SHP77 treated with DMSO at 0.1 percent for 48 hours (cell line): Measurements from ENCODE around the gene CUL1.

Experiments used
- DNase-seq: peaks from one replicate; lab custom pipeline; 2025; lab: John Stamatoyannopoulos, UW

CUL1 gene

GRCh38 chr7:148698397-148699023 lies at the start of gene CUL1:
Gene CUL1 (plus strand): TSS chr7:148698903. CDS start chr7:148730123, 31,220 bp downstream.
- DNase-seq, result no peak

DNA sequence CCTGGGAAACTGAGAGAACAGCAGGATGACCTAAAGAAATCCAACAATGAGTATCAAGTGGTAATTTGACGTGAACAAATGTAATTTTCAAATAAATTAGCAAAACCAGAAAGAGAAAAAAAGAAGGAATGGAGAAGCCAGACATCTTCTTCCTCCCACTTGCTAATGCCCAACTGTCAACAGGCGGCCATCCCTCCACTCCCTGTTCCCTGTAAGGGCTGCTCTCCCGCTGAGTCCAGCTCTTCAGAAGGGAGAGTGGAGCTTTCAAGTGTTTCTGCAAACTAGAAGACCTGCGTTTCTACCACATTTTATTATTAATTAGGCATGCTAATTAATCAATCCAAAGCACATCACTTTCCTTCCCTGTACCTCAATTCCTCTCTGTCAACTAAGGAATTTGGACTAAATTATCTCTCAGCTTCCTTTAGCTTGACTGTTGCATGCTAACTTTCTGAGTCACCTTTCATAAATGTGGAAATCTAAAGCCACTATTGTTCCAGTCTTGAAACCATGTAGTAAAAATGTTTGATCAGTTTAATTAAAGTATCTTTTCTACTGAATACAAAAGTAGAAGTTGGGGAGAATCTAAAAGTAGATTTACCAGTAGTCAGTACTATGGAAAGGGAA lies 48.4 kb upstream of the CUL1 start:
- no peak for DNase-seq

DNA sequence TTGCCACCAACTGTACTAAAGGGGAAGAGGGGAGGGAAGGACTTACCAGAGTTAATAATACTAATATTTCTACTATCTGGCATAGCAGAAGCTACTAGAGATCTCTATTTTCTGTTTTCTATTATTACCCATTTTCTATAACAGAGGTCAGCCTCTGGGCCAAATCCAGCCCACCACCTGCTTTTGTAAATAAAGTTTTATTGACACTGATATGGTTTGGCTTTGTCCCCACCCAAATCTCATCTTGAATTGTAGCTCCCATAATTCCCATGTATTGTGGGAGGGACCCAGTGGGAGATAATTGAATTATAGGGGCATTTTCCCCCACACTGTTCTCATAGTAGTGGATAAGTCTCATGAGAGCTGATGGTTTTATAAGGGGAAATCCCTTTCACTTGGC lies 45.9 kb upstream of the CUL1 start:
- DNase-seq, result no peak

DNA sequence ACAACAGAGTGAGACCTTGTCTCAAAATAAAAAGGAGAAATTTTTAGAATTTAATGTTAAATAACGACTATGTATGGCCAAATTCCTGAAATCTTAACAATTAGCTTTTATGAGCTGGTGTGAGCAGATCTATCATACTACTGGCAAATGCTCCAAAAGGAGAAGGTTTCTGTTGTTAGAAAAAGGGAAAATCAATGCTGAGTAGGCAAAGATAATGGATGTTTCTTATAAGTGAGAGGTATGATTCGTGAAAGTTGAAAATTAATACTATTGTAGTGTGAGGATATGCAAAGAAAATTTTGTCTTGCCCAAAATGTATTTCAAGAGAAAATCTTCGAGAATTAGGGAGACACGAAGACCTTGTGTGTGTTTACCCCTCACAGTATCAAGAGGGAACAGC lies 40.8 kb upstream of the CUL1 start:
- DNase-seq, result no peak

GRCh38 chr7:148661471-148661870 lies 37.2 kb upstream of the CUL1 start:
- DNase-seq, result no peak

DNA sequence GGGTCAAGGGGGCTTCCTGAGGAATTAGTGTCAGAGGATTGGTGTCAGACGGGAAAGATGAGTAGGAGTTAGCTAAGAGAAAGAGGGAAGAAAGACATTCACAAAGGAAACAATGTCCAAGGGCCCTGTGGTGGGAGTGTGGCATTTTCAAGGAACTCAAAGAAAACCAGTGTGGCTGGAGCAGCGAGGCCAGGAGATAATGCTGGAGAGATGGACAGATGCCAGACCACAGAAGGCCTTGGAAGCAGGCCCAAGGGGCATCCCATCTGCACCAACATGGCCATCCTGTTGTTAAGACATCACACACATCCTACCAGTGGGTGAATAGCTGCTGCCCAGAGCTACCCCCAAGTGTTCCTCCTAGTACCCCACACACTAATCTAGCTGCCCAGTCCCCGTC lies 36.1 kb upstream of the CUL1 start:
- no peak for DNase-seq

- no peak for DNase-seq
These were observed 34.4 kb upstream of the CUL1 start for GRCh38 chr7:148664324-148664723.

DNA sequence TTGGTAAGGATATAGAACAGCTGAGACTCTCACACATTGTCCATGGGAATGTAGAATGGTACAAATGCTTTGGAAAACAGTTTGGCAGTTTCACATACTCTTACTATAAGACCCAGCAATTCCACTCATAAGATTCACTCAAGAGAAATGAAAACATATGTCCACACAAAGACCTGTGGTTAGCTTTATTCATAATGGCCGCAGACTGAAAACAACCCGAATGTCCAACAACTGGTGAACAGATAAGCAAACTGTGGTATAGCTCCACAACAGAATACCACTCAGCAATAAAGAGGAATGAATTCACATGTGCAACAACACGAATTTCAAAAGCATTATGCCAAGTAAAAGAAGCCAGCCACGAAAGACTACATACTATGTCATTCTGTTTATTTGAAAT lies 33.5 kb upstream of the CUL1 start:
- no peak for DNase-seq

DNA sequence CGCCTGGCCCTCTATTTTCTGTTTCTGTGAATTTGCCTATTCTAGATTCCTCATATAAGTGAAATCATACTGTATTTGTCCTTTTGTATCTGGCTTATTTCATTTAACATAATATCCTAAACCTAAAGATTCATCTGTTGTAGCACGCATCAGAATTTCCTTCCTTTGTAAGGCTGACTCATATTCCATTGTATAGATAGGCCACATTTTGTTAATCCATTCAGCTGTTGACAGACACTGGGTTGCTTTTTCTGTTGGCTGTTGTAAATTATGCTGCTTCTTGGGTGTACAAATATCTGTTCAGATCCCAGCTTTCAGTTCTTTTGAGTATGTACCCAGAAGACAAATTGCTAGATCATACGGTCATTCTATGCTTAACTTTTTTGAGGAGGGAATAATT lies 28.8 kb upstream of the CUL1 start:
- no peak for DNase-seq

GRCh38 chr7:148670374-148670773 lies 28.3 kb upstream of the CUL1 start:
- no peak for DNase-seq

DNA sequence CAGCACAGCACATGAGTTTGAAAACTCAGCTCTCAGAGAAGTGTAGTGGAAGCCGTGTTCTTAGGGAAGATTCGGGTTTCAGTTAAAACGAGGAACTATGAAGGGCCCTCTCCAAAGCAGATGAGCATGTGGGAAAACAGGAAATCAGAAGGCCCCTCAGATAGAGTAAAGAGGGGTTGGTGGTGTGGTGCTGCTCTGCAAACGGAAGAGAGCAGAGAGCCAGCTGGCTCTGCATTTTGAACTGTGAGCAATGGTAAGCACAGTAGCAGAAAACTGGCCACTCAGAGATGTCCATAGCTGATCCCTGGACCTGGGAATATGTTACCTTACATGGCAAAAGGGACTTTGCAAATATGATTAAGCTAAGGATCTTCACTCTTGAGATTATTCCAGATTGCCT lies 27.9 kb upstream of the CUL1 start:
- no peak for DNase-seq

- DNase-seq, result no peak
These were observed 26.7 kb upstream of the CUL1 start for GRCh38 chr7:148672041-148672440.

DNA sequence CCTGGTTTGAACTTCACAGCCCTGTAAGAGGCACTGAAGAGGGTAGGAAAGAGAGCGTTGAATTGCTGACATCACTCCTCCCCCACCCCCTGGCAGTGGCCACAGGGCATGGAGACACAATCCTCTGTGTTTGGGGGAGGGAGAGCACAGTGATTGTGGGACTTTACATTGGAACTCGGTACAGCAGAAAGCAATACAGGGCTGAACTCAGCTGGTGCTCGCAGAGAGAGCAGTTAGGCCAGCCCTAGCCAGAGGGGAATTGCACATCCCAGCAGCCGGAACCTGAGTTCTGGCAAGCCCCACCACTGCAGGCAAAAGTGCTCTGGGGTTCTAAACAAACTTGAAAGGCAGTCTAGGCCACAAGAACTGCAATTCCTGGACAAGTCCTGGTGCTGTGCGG lies 24.0 kb upstream of the CUL1 start:
- no peak for DNase-seq

DNA sequence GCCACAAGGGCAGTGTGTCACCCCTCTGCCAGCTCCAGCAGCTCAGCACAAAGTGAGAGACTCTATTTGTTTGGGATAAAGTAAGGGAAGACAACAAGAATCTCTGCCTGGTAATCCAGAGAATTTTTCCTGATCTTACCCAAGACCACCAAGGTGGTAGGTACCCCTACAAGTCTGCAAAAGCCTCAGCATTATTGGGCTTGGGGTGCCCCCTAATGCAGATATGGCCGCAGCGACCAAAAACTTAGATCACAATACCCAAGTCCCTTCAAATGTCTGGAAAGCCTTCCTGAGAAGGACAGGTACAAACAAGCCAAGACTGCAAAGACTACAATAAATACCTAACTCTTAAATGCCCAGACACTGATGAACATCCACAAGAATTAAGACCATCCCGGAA lies 22.4 kb upstream of the CUL1 start:
- DNase-seq, result no peak

- DNase-seq, result no peak
These were observed 16.9 kb upstream of the CUL1 start for GRCh38 chr7:148681821-148682220.

DNA sequence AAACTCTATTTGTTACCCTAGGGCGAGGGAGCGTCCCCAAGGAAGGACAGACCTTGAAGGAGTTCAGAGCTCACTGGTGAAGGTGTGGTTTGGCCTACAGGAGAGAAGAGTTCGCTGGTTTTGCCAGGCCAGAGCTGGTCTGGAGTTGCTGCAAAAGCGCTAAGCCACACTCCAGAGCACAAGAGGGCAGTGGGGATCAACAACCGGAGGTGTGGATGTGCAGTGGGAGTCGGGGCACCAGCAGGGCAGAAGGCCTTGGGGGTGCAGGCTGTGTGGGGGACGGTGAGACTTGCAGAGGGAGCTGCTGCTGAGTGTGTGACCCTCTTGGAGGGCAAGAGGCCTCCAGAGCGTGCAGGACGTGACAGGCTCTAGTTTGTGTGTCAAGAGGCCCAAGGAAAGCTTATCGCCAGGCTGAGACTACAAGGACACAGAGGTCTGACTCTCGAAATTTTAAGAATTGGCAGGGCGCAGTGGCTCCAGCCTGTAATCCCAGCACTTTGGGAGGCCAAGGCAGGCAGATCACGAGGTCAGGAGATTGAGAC lies 14.3 kb upstream of the CUL1 start:
- DNase-seq, result no peak

- DNase-seq, result no peak
These were observed 12.3 kb upstream of the CUL1 start for GRCh38 chr7:148686312-148686937.

DNA sequence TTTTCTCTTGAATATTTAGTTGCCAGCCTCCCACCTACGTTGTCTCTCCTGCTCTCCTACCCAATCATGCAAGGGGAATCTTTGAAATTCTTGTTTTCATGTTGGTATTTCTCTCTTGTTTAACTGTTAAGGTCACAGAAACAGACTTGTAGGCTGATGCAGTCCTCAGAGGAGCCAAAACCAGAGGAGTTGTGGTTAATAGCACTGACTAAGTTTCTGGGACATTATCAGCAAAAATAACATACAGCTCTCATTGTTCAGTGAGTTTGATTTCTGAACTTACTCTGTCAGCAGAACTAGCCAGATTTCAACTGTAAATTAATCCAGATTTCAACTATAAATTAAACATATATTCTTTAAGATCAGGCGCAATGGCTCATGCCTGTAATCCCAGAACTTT lies 11.1 kb upstream of the CUL1 start:
- no peak for DNase-seq

GRCh38 chr7:148688526-148688925 lies 10.2 kb upstream of the CUL1 start:
- no peak for DNase-seq

DNA sequence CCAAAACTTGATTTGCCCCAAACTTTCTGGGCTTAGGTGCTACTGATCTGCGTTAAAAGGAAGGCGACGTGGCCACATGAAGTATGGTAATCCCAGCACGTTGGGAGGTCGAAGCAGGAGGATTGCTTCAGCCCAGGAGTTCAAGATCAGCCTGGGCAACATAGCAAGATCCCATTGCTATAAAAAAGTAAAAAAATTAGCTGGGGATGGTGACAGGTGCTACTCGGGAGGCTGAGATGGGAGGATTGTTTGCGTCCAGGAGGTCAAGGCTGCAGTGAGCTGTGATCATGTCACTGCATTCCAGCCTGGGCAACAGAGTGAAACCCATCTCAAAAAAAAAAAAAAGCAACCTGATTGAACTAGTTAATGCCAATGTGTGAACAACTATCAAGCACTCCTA lies 5.1 kb upstream of the CUL1 start:
- DNase-seq, result no peak

DNA sequence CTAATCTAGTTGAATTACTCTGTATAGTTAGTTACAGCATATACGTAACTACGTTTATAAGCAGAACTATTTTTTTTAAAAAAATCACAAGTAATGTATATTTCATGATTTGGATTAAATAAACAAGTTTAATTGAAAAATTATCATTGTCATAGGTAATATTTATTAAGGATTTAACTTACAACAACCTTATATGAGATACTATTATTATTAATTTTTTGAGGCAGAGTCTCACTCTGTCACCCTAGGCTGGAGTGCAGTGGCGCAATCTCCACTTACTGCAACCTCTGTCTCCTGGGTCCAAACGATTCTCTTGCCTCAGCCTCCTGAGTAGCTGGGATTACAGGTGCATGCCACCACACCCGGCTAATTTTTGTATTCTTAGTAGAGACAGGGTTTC lies 4.1 kb upstream of the CUL1 start:
- no peak for DNase-seq

DNA sequence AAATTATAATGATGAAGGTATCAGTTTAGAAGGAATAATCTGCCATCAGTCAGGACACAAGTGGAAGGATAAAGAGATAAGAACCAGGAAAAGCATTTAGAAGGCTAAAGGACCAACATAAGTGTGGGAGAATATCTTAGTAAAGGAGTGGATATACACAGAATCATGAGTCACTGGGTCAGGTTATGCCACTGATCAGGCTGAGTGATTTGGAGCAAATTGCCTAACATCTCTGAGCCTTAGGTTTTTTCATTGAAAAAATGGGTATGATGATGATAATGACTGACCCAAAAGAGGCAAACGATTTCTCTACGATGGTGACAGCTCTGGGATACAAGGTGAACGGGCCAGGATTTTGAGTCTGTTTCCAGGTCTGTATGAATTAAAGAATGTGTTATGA lies 2.8 kb upstream of the CUL1 start:
- DNase-seq, result no peak

GRCh38 chr7:148696787-148697186 lies 1.9 kb upstream of the CUL1 start:
- no peak for DNase-seq
